H9 (cell line): Measurements from ENCODE around the gene FAM228B. TPM values are rescaled to one million over a fixed set of nuclear protein-coding genes. Genes with fewer than 3 reads are reported as not detected.

Experiments
- DNase-seq: peaks from one replicate; pipeline ENCODE4 v3.0.0-alpha.2; 2017
- H2AFZ ChIP-seq: one replicate; pipeline ENCODE4 v1.6.1; 2013; ENCODE audit warnings: mild to moderate bottlenecking, low read length, control low read depth, moderate library complexity
- H2AK5ac ChIP-seq: 2 replicates; pipeline ENCODE4 v1.6.1; 2013; ENCODE audit warnings: low read length, control low read depth, mixed read lengths; ENCODE audit not compliant: insufficient read length
- H2BK120ac ChIP-seq: one replicate; pipeline ENCODE4 v1.6.1; 2013; ENCODE audit warnings: low read depth, mild to moderate bottlenecking, low read length, control low read depth, inconsistent platforms; ENCODE audit not compliant: poor library complexity, severe bottlenecking
- H2BK12ac ChIP-seq: 2 replicates; pipeline ENCODE4 v1.6.1; 2013; ENCODE audit warnings: low read length, control low read depth, mixed read lengths, low read depth; ENCODE audit not compliant: insufficient read length
- H2BK15ac ChIP-seq: 2 replicates; pipeline ENCODE4 v1.6.1; 2013; ENCODE audit warnings: low read depth, low read length, control low read depth
- H2BK20ac ChIP-seq: one replicate; pipeline ENCODE4 v1.6.1; 2013; ENCODE audit warnings: low read depth, mild to moderate bottlenecking, low read length, control low read depth, inconsistent platforms; ENCODE audit not compliant: poor library complexity, severe bottlenecking
- H2BK5ac ChIP-seq: 2 replicates; pipeline ENCODE4 v1.6.1; 2013; ENCODE audit warnings: low read length, control low read depth, mixed read lengths; ENCODE audit not compliant: insufficient read length
- H3K14ac ChIP-seq: 2 replicates; pipeline ENCODE4 v1.6.1; 2013; ENCODE audit warnings: low read length, control low read depth; ENCODE audit not compliant: insufficient read depth
- H3K18ac ChIP-seq: 2 replicates; pipeline ENCODE4 v1.6.1; 2013; ENCODE audit warnings: low read depth, mild to moderate bottlenecking, mixed read lengths, low read length, control low read depth; ENCODE audit not compliant: insufficient read length
- H3K23ac ChIP-seq: 2 replicates; pipeline ENCODE4 v1.6.1; 2013; ENCODE audit warnings: low read length, control low read depth, mixed read lengths, low read depth; ENCODE audit not compliant: insufficient read length
- H3K23me2 ChIP-seq: 2 replicates; pipeline ENCODE4 v1.6.1; 2013; ENCODE audit warnings: low read depth, mild to moderate bottlenecking, mixed read lengths, low read length, control low read depth; ENCODE audit not compliant: insufficient read length, poor library complexity, severe bottlenecking
- H3K27ac ChIP-seq: 2 replicates; pipeline ENCODE4 v1.5.1; 2013; ENCODE audit warnings: low read length, control low read depth, mixed read lengths, low read depth; ENCODE audit not compliant: insufficient read length
- H3K27me3 ChIP-seq: 2 replicates; pipeline ENCODE4 v1.6.1; 2013; ENCODE audit warnings: low read length, control low read depth, inconsistent platforms; ENCODE audit not compliant: insufficient read depth
- H3K4ac ChIP-seq: 2 replicates; pipeline ENCODE4 v1.6.1; 2013; ENCODE audit warnings: low read depth, mild to moderate bottlenecking, control low read depth, inconsistent platforms, low read length, moderate library complexity
- H3K4me1 ChIP-seq: 2 replicates; pipeline ENCODE4 v1.6.1; 2013; ENCODE audit warnings: low read length, control low read depth, inconsistent platforms; ENCODE audit not compliant: insufficient read depth
- H3K4me2 ChIP-seq: 2 replicates; pipeline ENCODE4 v1.6.1; 2013; ENCODE audit warnings: low read length, control low read depth, mixed read lengths; ENCODE audit not compliant: insufficient read length, insufficient read depth
- H3K56ac ChIP-seq: 2 replicates; pipeline ENCODE4 v1.6.1; 2013; ENCODE audit warnings: low read depth, mild to moderate bottlenecking, mixed read lengths, low read length, control low read depth; ENCODE audit not compliant: insufficient read length
- H3K79me1 ChIP-seq: 2 replicates; pipeline ENCODE4 v1.6.1; 2013; ENCODE audit warnings: low read depth, mild to moderate bottlenecking, moderate library complexity, low read length, control low read depth, inconsistent platforms; ENCODE audit not compliant: insufficient read depth, poor library complexity, severe bottlenecking
- H3K79me2 ChIP-seq: 2 replicates; pipeline ENCODE4 v1.6.1; 2013; ENCODE audit warnings: low read length, control low read depth, inconsistent platforms; ENCODE audit not compliant: insufficient read depth
- H3K9ac ChIP-seq: 2 replicates; pipeline ENCODE4 v1.6.1; 2013; ENCODE audit warnings: low read length, control low read depth, mixed read lengths; ENCODE audit not compliant: insufficient read length; ENCODE audit errors: extremely low read depth
- H3K9me3 ChIP-seq: one replicate; pipeline ENCODE4 v1.6.1; 2013; ENCODE audit warnings: low read depth, low read length, inconsistent platforms; ENCODE audit not compliant: control insufficient read depth
- H3T11ph ChIP-seq: one replicate; pipeline ENCODE4 v1.6.1; 2013; ENCODE audit warnings: mild to moderate bottlenecking, low read length, control low read depth, inconsistent platforms
- H4K20me1 ChIP-seq: one replicate; pipeline ENCODE4 v1.6.1; 2013; ENCODE audit not compliant: control insufficient read depth, insufficient read length, insufficient read depth
- H4K5ac ChIP-seq: 2 replicates; pipeline ENCODE4 v1.6.1; 2013; ENCODE audit warnings: low read depth, mild to moderate bottlenecking, mixed read lengths, low read length, control low read depth; ENCODE audit not compliant: insufficient read length
- H4K8ac ChIP-seq: replicated peaks from 2 replicates; pipeline ENCODE4 v1.6.1; 2013; ENCODE audit warnings: low read length, control low read depth, mixed read lengths, low read depth; ENCODE audit not compliant: insufficient read length
- H4K91ac ChIP-seq: 2 replicates; pipeline ENCODE4 v1.6.1; 2013; ENCODE audit warnings: low read depth, mild to moderate bottlenecking, moderate library complexity, mixed read lengths, low read length, control low read depth; ENCODE audit not compliant: insufficient read length
- H3K27ac Mint-ChIP-seq, 3 experiments: 2 replicates in 2 of 3; 3 replicates in 1 of 3; pipeline ENCODE4 v1.8.0; 2020 to 2021; ENCODE audit warnings: mixed read lengths in 3 of 3, mild to moderate bottlenecking in 1 of 3, moderate library complexity in 1 of 3
- H3K27me3 Mint-ChIP-seq: 2 replicates; pipeline ENCODE4 v1.8.0; 2021; ENCODE audit warnings: low read depth, mild to moderate bottlenecking, moderate library complexity, mixed read lengths
- H3K36me3 Mint-ChIP-seq, 3 experiments: 2 replicates in 2 of 3; 3 replicates in 1 of 3; pipeline ENCODE4 v1.8.0; 2020 to 2021; ENCODE audit warnings: low read depth in 3 of 3, mixed read lengths in 3 of 3; ENCODE audit not compliant: insufficient read depth in 1 of 3
- H3K4me1 Mint-ChIP-seq, 2 experiments: 2 replicates each; pipeline ENCODE4 v1.8.0; 2020; ENCODE audit warnings: mixed read lengths in 2 of 2
- H3K4me3 Mint-ChIP-seq, 2 experiments: 2 replicates in 1 of 2; 3 replicates in 1 of 2; pipeline ENCODE4 v1.8.0; 2020 to 2021; ENCODE audit warnings: mild to moderate bottlenecking in 2 of 2, mixed read lengths in 2 of 2, moderate library complexity in 1 of 2
- H3K9me3 Mint-ChIP-seq, 2 experiments: 2 replicates in 1 of 2; 3 replicates in 1 of 2; pipeline ENCODE4 v1.8.0; 2020; ENCODE audit warnings: mild to moderate bottlenecking in 2 of 2, mixed read lengths in 2 of 2, moderate library complexity in 1 of 2
- CTCF ChIP-seq: fragments of 200-600 bp; sonication (generic); conservative IDR thresholded peaks from 3 replicates; pipeline ENCODE4 v1.8.0; 2021; ENCODE audit warnings: antibody characterized with exemption, mild to moderate bottlenecking
- WGBS: extraction: QIAGEN DNeasy Blood & Tissue Kit; methylation state at CpG from one replicate; pipeline ENCODE4 v1.1.7; 2013; ENCODE audit warnings: missing lambda C conversion rate, low lambda C conversion rate, mixed read lengths; ENCODE audit not compliant: insufficient read length; ENCODE audit errors: extremely low coverage; 5-methylcytosine and 5-hydroxymethylcytosine counted together
- total RNA-seq: library from RNA; stranded (reverse); gene quantifications from 2 replicates; pipeline ENCODE4 v1.2.1, GENCODE V29; 2021

FAM228B gene
- total RNA-seq, 1 experiment from 2014 or later, result 6.5 TPM

- Histone ChIP-seq H2BK5ac (no peak overlapping the region), H3K4ac (no peak overlapping the region), H3K56ac (no peak overlapping the region), H3K9me3 (no peaks in the 10 kb centered on the region), H3T11ph (no peak overlapping the region), H4K5ac (no peak overlapping the region), H3K79me2 (no peaks in the 10 kb centered on the region), H4K91ac (no peak overlapping the region), H3K18ac (no peak overlapping the region), H3K4me1 (no peaks in the 10 kb centered on the region), H3K23me2 (no peaks in the 10 kb centered on the region), H3K4me2 (no peak overlapping the region), H4K20me1 (no peaks in the 10 kb centered on the region), H2BK20ac (no peak overlapping the region), H3K79me1 (no peaks in the 10 kb centered on the region), H3K9ac (no peak overlapping the region), H3K14ac (no peak overlapping the region), H2BK15ac (no peak overlapping the region), H2AK5ac (no peak overlapping the region), H2BK120ac (no peak overlapping the region), H2BK12ac (no peak overlapping the region), H3K23ac (no peak overlapping the region), H4K8ac (no peak overlapping the region), H3K27me3 (no peaks in the 10 kb centered on the region), H3K27ac (no peak overlapping the region), H2AFZ (no peak overlapping the region)
- Mint-ChIP-seq H3K27me3 (no peaks in the 10 kb centered on the region; the same call in 1 of the 2 replicates), H3K4me1 (peaks cover 2 to 16% of the 10 kb centered on the region in 2 experiments; a peak in 2 of 4 replicates), H3K9me3 (no peaks in the 10 kb centered on the region; a peak in 1 of 5 replicates), H3K36me3 (peaks cover 0 to 7% (median 0%) of the 10 kb centered on the region in 3 experiments; a peak in 3 of 7 replicates), H3K4me3 (no peak overlapping the region), H3K27ac (peak overlapping the region in 1 of 3 experiments; percentile 45; a peak in 1 of 7 replicates)
- TF ChIP-seq CTCF, result no peak
- no peak for DNase-seq
- no CpG with 5 or more reads among the region's 12 CpGs for WGBS
Observed at GRCh38 chr2:24204505-24204904, 81.2 kb downstream of the FAM228B start.
